8988T (cell line): ENCODE measurements around the gene NDUFB7.
"Not testable (repeated sequence)": the region's sequence is repeated elsewhere in the genome, so short reads cannot be mapped to it uniquely, and the experiment has no call there.

Experiments
- DNase-seq: peaks from one replicate; pipeline ENCODE4 v3.0.0; 2011

Gene NDUFB7

GRCh38 chr19:14570864-14571527, 870 bp downstream of the NDUFB7 start:
- DNase-seq, result no peak

- DNase-seq, result no peak
Measured at GRCh38 chr19:14567079-14567478, 4.8 kb downstream of the NDUFB7 start.

GRCh38 chr19:14566712-14567077, 5.2 kb downstream of the NDUFB7 start:
- no peak for DNase-seq

GRCh38 chr19:14565765-14566711, 5.8 kb downstream of the NDUFB7 start:
- DNase-seq, result no peak

GRCh38 chr19:14565298-14565679, 6.6 kb downstream of the NDUFB7 start:
- DNase-seq, result no peak

- not testable (repeated sequence) for DNase-seq
Measured at GRCh38 chr19:14564652-14565297, 7.1 kb downstream of the NDUFB7 start.

GRCh38 chr19:14563989-14564651, 7.7 kb downstream of the NDUFB7 start:
- DNase-seq, result peak; percentile 28

GRCh38 chr19:14563590-14563926, 8.3 kb downstream of the NDUFB7 start:
- no peak for DNase-seq

GRCh38 chr19:14562660-14563589, 8.9 kb downstream of the NDUFB7 start:
- DNase-seq, result no peak

- no peak for DNase-seq
Measured at GRCh38 chr19:14561847-14562351, 10.0 kb downstream of the NDUFB7 start.

- no peak for DNase-seq
Measured at GRCh38 chr19:14561249-14561648, 10.6 kb downstream of the NDUFB7 start.

- no peak for DNase-seq
Measured at GRCh38 chr19:14560776-14561108, 11.1 kb downstream of the NDUFB7 start.

- no peak for DNase-seq
Measured at GRCh38 chr19:14559916-14560775, 11.7 kb downstream of the NDUFB7 start.

GRCh38 chr19:14558370-14559066, 13.3 kb downstream of the NDUFB7 start:
- DNase-seq, result no peak

GRCh38 chr19:14556662-14557188, 15.1 kb downstream of the NDUFB7 start:
- peak; percentile 75 for DNase-seq

- DNase-seq, result no peak
Measured at GRCh38 chr19:14555918-14556661, 15.8 kb downstream of the NDUFB7 start.

GRCh38 chr19:14554382-14554812, 17.5 kb downstream of the NDUFB7 start:
- DNase-seq, result no peak

- no peak for DNase-seq
Measured at GRCh38 chr19:14553939-14554243, 18.0 kb downstream of the NDUFB7 start.
